T-helper 17 cell (primary cell): ENCODE data around the gene GRM8. TPM values are rescaled to one million over a fixed set of nuclear protein-coding genes. Genes with fewer than 3 reads are reported as not detected.
"Not testable (repeated sequence)": the region's sequence is repeated elsewhere in the genome, so short reads cannot be mapped to it uniquely, and the experiment has no call there.

ENCODE experiments used
- ATAC-seq: fragments of 150-1000 bp; cut with Tn5 transposase; 2 replicates; pipeline ENCODE4 v1.10.0; 2021; ENCODE audit warnings: mild to moderate bottlenecking, moderate library complexity
- DNase-seq, 3 donors: peaks; one replicate each; pipeline versions ENCODE4 v3.0.0 to v3.0.0-alpha.2; 2020 to 2021
- H3K9me3 ChIP-seq: one replicate; pipeline ENCODE4 v1.7.0; 2013; ENCODE audit warnings: low read length, mild to moderate bottlenecking; ENCODE audit not compliant: control insufficient read depth, poor library complexity, severe bottlenecking
- H3K27ac Mint-ChIP-seq: one replicate; pipeline ENCODE4 v1.8.0; 2022; ENCODE audit warnings: mild to moderate bottlenecking, moderate library complexity, mixed read lengths
- H3K27me3 Mint-ChIP-seq: one replicate; pipeline ENCODE4 v1.8.0; 2022; ENCODE audit warnings: mixed read lengths
- H3K36me3 Mint-ChIP-seq: one replicate; pipeline ENCODE4 v1.8.0; 2022; ENCODE audit warnings: low read depth, mixed read lengths
- H3K4me1 Mint-ChIP-seq: one replicate; pipeline ENCODE4 v1.8.0; 2022; ENCODE audit warnings: mild to moderate bottlenecking, mixed read lengths
- H3K4me3 Mint-ChIP-seq: one replicate; pipeline ENCODE4 v1.8.0; 2022; ENCODE audit warnings: mild to moderate bottlenecking, moderate library complexity, mixed read lengths
- total RNA-seq, 4 donors: library from RNA in 2 of 4; stranded (reverse) in 2 of 4; gene quantifications; one replicate each; pipeline ENCODE4 v1.2.3 and lab custom pipeline; 2022 to 2026

GRM8 gene
- total RNA-seq, 2 donors from 2014 or later, result not detected

- not testable (repeated sequence) for DNase-seq, H3K36me3 Mint-ChIP-seq, H3K4me3 Mint-ChIP-seq, ATAC-seq, H3K27ac Mint-ChIP-seq, H3K27me3 Mint-ChIP-seq, H3K9me3 ChIP-seq, H3K4me1 Mint-ChIP-seq
These were observed 365.2 kb downstream of the GRM8 start for GRCh38 chr7:126887560-126887959.

- not testable (repeated sequence) for DNase-seq, H3K9me3 ChIP-seq, H3K27ac Mint-ChIP-seq, H3K36me3 Mint-ChIP-seq, H3K4me1 Mint-ChIP-seq, H3K4me3 Mint-ChIP-seq, H3K27me3 Mint-ChIP-seq, ATAC-seq
These were observed 370.0 kb downstream of the GRM8 start for GRCh38 chr7:126882730-126883129.

GRCh38 chr7:126881908-126882307, 370.8 kb downstream of the GRM8 start:
- not testable (repeated sequence) for ATAC-seq, H3K9me3 ChIP-seq, DNase-seq, H3K27ac Mint-ChIP-seq, H3K4me3 Mint-ChIP-seq, H3K36me3 Mint-ChIP-seq, H3K4me1 Mint-ChIP-seq, H3K27me3 Mint-ChIP-seq

- Mint-ChIP-seq H3K27me3 (peaks cover 8% of the 10 kb centered on the region), H3K4me1 (no peaks in the 10 kb centered on the region), H3K36me3 (no peaks in the 10 kb centered on the region), H3K4me3 (no peak overlapping the region), H3K27ac (no peak overlapping the region)
- no peaks in the 10 kb centered on the region for H3K9me3 ChIP-seq
- DNase-seq, result no peak
- ATAC-seq, result no peak
These were observed 371.4 kb downstream of the GRM8 start for GRCh38 chr7:126881315-126881714.

GRCh38 chr7:126876536-126876935, 376.2 kb downstream of the GRM8 start:
- not testable (repeated sequence) for ATAC-seq, H3K36me3 Mint-ChIP-seq, H3K9me3 ChIP-seq, H3K27ac Mint-ChIP-seq, DNase-seq, H3K4me1 Mint-ChIP-seq, H3K4me3 Mint-ChIP-seq
- peaks cover 13% of the 10 kb centered on the region for H3K27me3 Mint-ChIP-seq

GRCh38 chr7:126856691-126857291, 395.9 kb downstream of the GRM8 start:
- DNase-seq, result no peak
- H3K36me3 Mint-ChIP-seq, result no peaks in the 10 kb centered on the region
- H3K27ac Mint-ChIP-seq, result no peak overlapping the region

GRCh38 chr7:126845331-126845730, 407.4 kb downstream of the GRM8 start:
- H3K4me3 Mint-ChIP-seq, result no peak overlapping the region
- DNase-seq (no peak), ATAC-seq (no peak)
- no peak overlapping the region for H3K27ac Mint-ChIP-seq
- H3K4me1 Mint-ChIP-seq, result no peaks in the 10 kb centered on the region
- no peaks in the 10 kb centered on the region for H3K9me3 ChIP-seq
- H3K27me3 Mint-ChIP-seq, result peaks cover 14% of the 10 kb centered on the region
- H3K36me3 Mint-ChIP-seq, result no peaks in the 10 kb centered on the region

More at GRCh38 chr7:126856691-126857291, 395.9 kb downstream of the GRM8 start:
- no peak overlapping the region for H3K4me3 Mint-ChIP-seq
- ATAC-seq, result no peak
- no peaks in the 10 kb centered on the region for H3K9me3 ChIP-seq
- H3K27me3 Mint-ChIP-seq, result no peaks in the 10 kb centered on the region
- H3K4me1 Mint-ChIP-seq, result no peaks in the 10 kb centered on the region

GRCh38 chr7:126843883-126844282, 408.9 kb downstream of the GRM8 start:
- no peak for ATAC-seq
- H3K9me3 ChIP-seq, result no peaks in the 10 kb centered on the region
- Mint-ChIP-seq H3K4me3 (no peak overlapping the region), H3K4me1 (no peaks in the 10 kb centered on the region), H3K36me3 (no peaks in the 10 kb centered on the region), H3K27me3 (peaks cover 15% of the 10 kb centered on the region), H3K27ac (no peak overlapping the region)
- DNase-seq, result no peak

- Mint-ChIP-seq H3K4me1 (no peaks in the 10 kb centered on the region), H3K4me3 (no peak overlapping the region), H3K36me3 (no peaks in the 10 kb centered on the region), H3K27ac (no peak overlapping the region), H3K27me3 (peaks cover 20% of the 10 kb centered on the region)
- DNase-seq, result no peak
- H3K9me3 ChIP-seq, result no peaks in the 10 kb centered on the region
- no peak for ATAC-seq
These were observed 409.4 kb downstream of the GRM8 start for GRCh38 chr7:126843336-126843735.

GRCh38 chr7:126842451-126842850, 410.3 kb downstream of the GRM8 start:
- no peak overlapping the region for H3K4me3 Mint-ChIP-seq
- H3K4me1 Mint-ChIP-seq, result no peaks in the 10 kb centered on the region
- H3K27me3 Mint-ChIP-seq, result peaks cover 20% of the 10 kb centered on the region
- DNase-seq (no peak), ATAC-seq (no peak)
- no peaks in the 10 kb centered on the region for H3K9me3 ChIP-seq
- no peak overlapping the region for H3K27ac Mint-ChIP-seq
- H3K36me3 Mint-ChIP-seq, result no peaks in the 10 kb centered on the region

- no peaks in the 10 kb centered on the region for H3K36me3 Mint-ChIP-seq
- H3K27ac Mint-ChIP-seq, result no peak overlapping the region
- peaks cover 20% of the 10 kb centered on the region for H3K27me3 Mint-ChIP-seq
- DNase-seq (no peak), ATAC-seq (no peak)
- no peaks in the 10 kb centered on the region for H3K9me3 ChIP-seq
- H3K4me1 Mint-ChIP-seq, result no peaks in the 10 kb centered on the region
- no peak overlapping the region for H3K4me3 Mint-ChIP-seq
These were observed 411.9 kb downstream of the GRM8 start for GRCh38 chr7:126840869-126841268.

GRCh38 chr7:126839624-126840023, 413.1 kb downstream of the GRM8 start:
- no peak for DNase-seq
- Mint-ChIP-seq H3K36me3 (no peaks in the 10 kb centered on the region), H3K4me1 (no peaks in the 10 kb centered on the region), H3K4me3 (no peak overlapping the region), H3K27ac (no peak overlapping the region), H3K27me3 (peaks cover 20% of the 10 kb centered on the region)
- H3K9me3 ChIP-seq, result no peaks in the 10 kb centered on the region
- ATAC-seq, result no peak

- H3K27me3 Mint-ChIP-seq, result peaks cover 14% of the 10 kb centered on the region
- H3K9me3 ChIP-seq, result no peaks in the 10 kb centered on the region
- H3K4me3 Mint-ChIP-seq, result no peak overlapping the region
- ATAC-seq (no peak), DNase-seq (no peak)
- H3K4me1 Mint-ChIP-seq, result no peaks in the 10 kb centered on the region
- no peak overlapping the region for H3K27ac Mint-ChIP-seq
- no peaks in the 10 kb centered on the region for H3K36me3 Mint-ChIP-seq
These were observed 414.5 kb downstream of the GRM8 start for GRCh38 chr7:126838194-126838593.

- not testable (repeated sequence) for H3K27ac Mint-ChIP-seq, DNase-seq, H3K4me1 Mint-ChIP-seq, ATAC-seq, H3K9me3 ChIP-seq, H3K27me3 Mint-ChIP-seq, H3K36me3 Mint-ChIP-seq, H3K4me3 Mint-ChIP-seq
These were observed 421.5 kb downstream of the GRM8 start for GRCh38 chr7:126831241-126831640.
